Measurements from ENCODE around the gene CCDC154.
"Not testable (repeated sequence)": the region's sequence is repeated elsewhere in the genome, so short reads cannot be mapped to it uniquely, and the experiment has no call there.

Gene CCDC154

DNA sequence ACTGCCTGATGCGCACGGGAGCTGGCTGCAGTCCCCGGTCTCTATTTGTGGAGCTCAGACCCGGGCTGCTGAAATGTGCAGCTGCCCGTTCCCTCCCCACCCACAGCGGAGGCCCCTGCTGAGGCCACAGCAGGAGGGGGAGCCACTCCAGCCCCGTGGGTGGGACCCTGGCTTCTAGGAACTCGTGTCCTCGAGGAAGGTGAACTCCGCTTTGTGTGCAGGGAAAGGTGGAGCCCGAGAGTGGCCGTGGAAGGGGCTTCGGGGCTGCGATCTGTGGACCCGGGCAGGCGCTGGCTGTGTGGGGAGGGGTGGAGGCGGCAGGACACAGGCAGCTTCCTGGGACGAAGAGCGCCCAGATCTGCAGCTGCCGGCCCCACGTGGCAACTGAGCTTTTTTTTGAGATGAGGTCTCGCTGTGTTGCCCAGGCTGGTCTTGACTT, 2.9 kb downstream of the CCDC154 start:
- H3K27me3 ChIP-seq: no peaks in the 10 kb centered on the region
- H3K9me3 ChIP-seq: no peaks in the 10 kb centered on the region
- H3K4me1 ChIP-seq (ENCODE audit: control insufficient read depth in 1 of 2, insufficient read depth in 1 of 2, low read depth in 1 of 2, low read length in 1 of 2): no peaks in the 10 kb centered on the region
- H3K36me3 ChIP-seq: peaks cover 15% of the 10 kb centered on the region
- TF ChIP-seq, protein P1, sequence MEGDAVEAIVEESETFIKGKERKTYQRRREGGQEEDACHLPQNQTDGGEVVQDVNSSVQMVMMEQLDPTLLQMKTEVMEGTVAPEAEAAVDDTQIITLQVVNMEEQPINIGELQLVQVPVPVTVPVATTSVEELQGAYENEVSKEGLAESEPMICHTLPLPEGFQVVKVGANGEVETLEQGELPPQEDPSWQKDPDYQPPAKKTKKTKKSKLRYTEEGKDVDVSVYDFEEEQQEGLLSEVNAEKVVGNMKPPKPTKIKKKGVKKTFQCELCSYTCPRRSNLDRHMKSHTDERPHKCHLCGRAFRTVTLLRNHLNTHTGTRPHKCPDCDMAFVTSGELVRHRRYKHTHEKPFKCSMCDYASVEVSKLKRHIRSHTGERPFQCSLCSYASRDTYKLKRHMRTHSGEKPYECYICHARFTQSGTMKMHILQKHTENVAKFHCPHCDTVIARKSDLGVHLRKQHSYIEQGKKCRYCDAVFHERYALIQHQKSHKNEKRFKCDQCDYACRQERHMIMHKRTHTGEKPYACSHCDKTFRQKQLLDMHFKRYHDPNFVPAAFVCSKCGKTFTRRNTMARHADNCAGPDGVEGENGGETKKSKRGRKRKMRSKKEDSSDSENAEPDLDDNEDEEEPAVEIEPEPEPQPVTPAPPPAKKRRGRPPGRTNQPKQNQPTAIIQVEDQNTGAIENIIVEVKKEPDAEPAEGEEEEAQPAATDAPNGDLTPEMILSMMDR (IDR thresholded peaks at IDR 0.05): no peak
- H3K27ac ChIP-seq: no peak overlapping the region
- no peak overlapping the region for H3K4me3 ChIP-seq (ENCODE audit: low read depth in 1 of 2, low read length in 1 of 2)

DNA sequence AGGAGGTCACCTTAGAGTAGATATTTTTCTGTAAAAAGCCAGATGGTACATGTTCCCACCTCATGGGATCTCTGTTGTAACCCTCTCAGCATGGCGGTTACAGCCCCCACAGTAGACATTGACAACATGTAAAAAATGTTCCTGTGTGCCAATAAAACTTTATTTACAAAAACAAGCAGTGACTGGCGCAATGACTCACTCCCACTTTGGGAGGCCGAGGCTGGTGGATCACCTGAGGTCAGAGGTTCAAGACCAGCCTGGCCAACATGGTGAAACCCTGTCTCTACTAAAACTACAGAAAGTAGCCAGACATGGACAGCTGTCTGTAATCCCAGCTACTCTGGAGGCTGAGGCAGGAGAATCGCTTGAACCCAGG, 4.7 kb downstream of the CCDC154 start:
- not testable (repeated sequence) for H3K4me1 ChIP-seq (ENCODE audit: control insufficient read depth in 1 of 2, insufficient read depth in 1 of 2, low read depth in 1 of 2, low read length in 1 of 2); H3K4me3 ChIP-seq (ENCODE audit: low read depth in 1 of 2, low read length in 1 of 2); H3K27ac ChIP-seq; H3K36me3 ChIP-seq; H3K27me3 ChIP-seq; H3K9me3 ChIP-seq

DNA sequence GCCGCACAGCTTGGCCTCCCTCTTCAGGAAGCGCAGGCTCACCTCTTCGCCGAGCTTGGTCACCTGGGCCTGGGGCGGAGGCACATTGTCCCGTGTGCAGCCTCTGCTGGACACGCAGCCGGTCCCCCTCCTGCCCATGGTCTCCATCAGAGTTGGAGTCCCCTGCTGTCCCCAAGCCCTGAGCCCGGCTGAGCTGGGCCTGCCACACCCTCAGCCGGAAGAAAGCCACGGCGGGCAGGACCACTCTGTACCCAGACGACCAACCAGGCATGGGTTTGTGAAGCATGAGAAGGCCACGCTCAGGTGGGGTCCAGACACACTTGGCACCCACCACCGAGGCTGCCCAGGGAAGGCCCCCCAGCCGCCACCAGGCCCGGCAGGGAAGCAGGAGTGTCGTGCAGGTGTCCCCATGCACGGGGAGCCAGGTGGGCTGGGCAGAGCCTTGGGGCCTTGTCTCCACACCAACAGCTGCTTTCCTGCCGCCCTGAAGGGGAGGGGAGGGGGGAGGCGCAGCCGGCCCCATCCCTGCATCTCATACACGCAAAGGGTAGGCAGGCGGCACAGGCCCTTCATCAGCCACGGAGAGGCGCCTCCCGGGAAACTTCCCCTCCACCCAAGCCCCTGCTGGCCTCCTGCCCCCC, 5.2 kb downstream of the CCDC154 start:
- Histone ChIP-seq H3K4me1 (ENCODE audit: control insufficient read depth in 1 of 2, insufficient read depth in 1 of 2, low read depth in 1 of 2, low read length in 1 of 2) (no peaks in the 10 kb centered on the region), H3K27ac (no peak overlapping the region), H3K4me3 (ENCODE audit: low read depth in 1 of 2, low read length in 1 of 2) (no peak overlapping the region), H3K9me3 (no peaks in the 10 kb centered on the region), H3K36me3 (no peaks in the 10 kb centered on the region), H3K27me3 (peaks cover 4% of the 10 kb centered on the region)
- TF ChIP-seq, protein P1 (IDR thresholded peaks at IDR 0.05): no peak

DNA sequence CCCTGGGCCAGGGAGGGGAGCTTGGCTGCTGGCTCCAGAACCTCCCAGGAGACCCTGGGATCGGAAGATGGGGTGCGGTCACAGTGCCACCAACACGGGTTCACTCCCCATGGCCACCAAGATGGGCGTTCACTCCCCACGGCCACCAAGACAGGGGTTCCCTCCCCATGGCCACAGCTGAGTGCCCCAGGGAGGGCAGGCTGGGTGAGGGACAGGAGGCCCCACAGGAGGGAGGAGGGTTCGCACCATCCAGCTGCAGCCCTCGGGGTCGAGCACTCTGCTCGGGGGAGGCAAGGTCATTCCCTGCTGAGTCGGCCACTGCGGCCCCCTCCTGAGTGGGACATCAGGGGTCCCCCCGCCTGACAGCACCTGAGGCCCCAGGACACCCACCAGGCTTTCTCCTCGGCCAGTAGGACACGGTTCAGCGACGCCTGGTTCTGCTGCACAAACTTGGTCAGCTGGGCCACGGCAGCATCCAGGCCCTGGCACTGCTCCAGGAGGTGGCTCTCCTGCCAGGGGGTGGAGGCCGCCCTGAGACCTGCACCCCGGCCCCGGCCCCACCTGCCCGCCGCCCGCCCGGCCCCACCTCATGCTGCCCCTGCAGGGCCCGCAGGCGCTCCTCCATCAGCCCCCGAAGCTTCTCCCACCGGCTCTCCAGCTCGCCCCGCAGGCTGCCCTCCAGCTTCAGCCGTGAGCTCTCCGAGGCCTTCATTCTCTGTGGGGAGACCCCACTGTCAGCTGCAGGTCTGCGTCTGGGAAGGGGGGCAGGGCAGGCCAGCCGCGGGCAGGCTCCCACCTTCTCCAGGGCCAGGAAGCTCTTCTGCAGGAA, 5.9 kb downstream of the CCDC154 start:
- Histone ChIP-seq H3K27me3 (peaks cover 11% of the 10 kb centered on the region), H3K27ac (no peak overlapping the region), H3K4me1 (ENCODE audit: control insufficient read depth in 1 of 2, insufficient read depth in 1 of 2, low read depth in 1 of 2, low read length in 1 of 2) (no peaks in the 10 kb centered on the region), H3K9me3 (no peaks in the 10 kb centered on the region), H3K4me3 (ENCODE audit: low read depth in 1 of 2, low read length in 1 of 2) (no peak overlapping the region), H3K36me3 (no peaks in the 10 kb centered on the region)
- TF ChIP-seq, protein P1 (IDR thresholded peaks at IDR 0.05): no peak

DNA sequence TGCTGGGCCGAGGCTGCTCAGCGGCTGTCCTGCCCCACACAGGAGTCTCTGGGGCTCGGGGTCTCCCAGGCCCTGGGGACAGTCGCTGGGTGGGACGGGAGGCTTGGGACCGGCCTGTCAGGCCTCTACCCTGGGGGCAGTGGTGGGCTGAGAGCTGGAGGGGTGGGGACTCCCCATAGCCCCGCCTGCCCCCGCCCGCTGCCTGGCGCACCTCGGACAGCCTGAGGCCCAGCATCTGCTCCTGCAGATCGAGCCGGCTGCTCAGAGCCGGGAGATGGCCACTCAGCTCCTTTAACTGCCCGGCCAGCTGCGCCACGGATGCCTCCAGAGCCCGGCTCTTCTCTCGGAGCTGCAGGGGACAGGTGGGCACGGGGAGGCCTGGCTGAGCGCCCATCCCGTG, 6.8 kb downstream of the CCDC154 start:
- Histone ChIP-seq H3K9me3 (no peaks in the 10 kb centered on the region), H3K4me3 (ENCODE audit: low read depth in 1 of 2, low read length in 1 of 2) (no peak overlapping the region), H3K27me3 (peaks cover 19% of the 10 kb centered on the region), H3K4me1 (ENCODE audit: control insufficient read depth in 1 of 2, insufficient read depth in 1 of 2, low read depth in 1 of 2, low read length in 1 of 2) (no peaks in the 10 kb centered on the region), H3K27ac (no peak overlapping the region), H3K36me3 (no peaks in the 10 kb centered on the region)
- TF ChIP-seq, protein P1 (IDR thresholded peaks at IDR 0.05): no peak

DNA sequence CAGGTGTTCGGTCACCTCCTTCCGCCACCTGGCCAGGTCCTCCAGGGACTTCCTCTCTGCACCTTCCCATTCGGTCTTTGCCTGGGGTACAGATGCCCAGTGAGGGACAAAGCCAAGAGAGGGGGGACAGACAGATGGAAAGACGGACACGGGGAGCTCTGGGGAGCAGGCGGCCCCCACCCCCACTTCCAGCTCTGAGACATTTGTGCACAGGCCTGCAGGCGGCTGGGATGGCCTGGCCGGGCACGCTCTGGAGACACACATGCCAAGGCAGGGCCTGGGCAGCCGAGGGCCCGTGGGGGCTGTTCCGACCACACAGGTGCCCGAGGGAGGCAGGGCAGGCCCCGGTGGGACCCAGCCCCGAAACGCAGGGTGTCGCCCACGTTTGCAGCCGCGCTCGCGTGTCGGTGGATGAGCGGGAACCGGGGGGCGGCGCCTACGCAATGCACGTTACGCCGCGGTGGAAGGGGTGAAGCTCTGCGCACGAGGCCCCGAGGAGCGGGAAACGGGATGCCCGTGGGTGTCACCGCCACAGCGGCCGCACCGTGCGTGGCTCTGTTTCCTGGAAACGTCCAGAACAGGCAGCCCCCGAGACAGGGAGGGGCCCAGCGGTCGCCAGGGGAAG, 7.5 kb downstream of the CCDC154 start:
- Histone ChIP-seq H3K36me3 (no peaks in the 10 kb centered on the region), H3K27ac (no peak overlapping the region), H3K4me3 (ENCODE audit: low read depth in 1 of 2, low read length in 1 of 2) (no peak overlapping the region), H3K4me1 (ENCODE audit: control insufficient read depth in 1 of 2, insufficient read depth in 1 of 2, low read depth in 1 of 2, low read length in 1 of 2) (no peaks in the 10 kb centered on the region), H3K9me3 (no peaks in the 10 kb centered on the region), H3K27me3 (peaks cover 27% of the 10 kb centered on the region)
- TF ChIP-seq, protein P1 (IDR thresholded peaks at IDR 0.05): no peak

Data from neutrophil (primary cell).